ENCODE measurements around the gene TBC1D25.

TBC1D25 gene, protein sequence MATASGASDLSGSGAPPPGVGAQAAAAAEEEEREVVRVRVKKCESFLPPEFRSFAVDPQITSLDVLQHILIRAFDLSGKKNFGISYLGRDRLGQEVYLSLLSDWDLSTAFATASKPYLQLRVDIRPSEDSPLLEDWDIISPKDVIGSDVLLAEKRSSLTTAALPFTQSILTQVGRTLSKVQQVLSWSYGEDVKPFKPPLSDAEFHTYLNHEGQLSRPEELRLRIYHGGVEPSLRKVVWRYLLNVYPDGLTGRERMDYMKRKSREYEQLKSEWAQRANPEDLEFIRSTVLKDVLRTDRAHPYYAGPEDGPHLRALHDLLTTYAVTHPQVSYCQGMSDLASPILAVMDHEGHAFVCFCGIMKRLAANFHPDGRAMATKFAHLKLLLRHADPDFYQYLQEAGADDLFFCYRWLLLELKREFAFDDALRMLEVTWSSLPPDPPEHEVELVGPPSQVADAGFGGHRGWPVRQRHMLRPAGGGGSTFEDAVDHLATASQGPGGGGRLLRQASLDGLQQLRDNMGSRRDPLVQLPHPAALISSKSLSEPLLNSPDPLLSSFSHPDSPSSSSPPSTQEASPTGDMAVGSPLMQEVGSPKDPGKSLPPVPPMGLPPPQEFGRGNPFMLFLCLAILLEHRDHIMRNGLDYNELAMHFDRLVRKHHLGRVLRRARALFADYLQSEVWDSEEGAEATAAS

DNA sequence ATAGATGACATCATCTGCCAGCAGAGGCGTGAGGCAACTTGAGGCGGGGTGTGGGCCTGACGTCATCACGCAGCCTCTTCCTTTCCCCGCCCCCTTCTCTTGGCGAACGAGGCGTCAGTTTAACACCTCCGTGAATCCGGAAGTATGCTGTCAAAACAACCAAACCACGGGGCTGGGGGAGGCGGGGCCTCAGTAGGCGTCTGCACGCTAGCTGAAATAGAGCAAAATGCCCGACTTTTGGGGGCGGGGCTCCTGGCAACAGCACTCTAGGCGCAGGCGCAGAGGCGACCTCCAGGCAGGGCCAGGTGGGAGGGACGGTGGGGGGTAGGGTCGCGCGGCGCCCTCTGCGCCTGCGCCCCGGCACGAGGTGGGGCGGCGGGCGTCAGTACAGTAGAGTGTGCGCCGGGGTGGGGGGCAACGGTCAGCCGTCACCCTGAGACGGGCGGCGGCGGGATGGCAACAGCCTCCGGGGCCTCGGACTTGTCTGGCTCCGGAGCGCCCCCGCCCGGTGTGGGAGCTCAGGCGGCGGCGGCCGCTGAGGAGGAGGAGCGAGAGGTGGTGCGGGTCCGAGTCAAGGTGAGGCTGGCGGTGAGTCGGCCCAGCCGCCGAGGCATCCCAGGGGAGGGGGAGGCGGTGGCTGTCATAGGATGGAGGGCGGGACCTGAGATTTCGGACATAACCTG lies at the start of gene TBC1D25:
TSS of gene TBC1D25 (plus strand) at position 370 of the 683 bp plus-strand sequence. CDS start at position 454, 84 bp downstream.
- peak; percentile 89 for DNase-seq (ENCODE audit: low spot score)

DNA sequence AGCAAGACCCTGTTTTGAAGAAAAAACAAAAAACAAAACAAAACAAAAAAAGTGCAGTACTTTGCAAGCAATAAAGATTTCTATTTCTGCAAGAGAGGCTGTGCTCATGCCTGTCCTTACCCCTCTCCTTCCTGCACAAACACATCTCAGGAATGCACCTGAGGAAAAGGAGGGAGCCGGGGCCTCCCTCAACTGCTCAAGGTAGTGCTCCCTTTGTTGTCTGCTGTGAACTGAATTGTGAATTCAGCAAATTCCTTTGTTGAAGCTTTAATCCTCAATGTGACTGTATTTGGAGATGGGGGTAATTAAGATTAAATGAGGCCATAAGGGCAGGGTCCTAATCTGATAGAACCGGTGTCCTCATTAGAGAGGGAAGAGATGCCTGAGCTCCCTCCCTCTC lies 49.6 kb upstream of the TBC1D25 start:
- DNase-seq (ENCODE audit: low spot score) = no peak

DNA sequence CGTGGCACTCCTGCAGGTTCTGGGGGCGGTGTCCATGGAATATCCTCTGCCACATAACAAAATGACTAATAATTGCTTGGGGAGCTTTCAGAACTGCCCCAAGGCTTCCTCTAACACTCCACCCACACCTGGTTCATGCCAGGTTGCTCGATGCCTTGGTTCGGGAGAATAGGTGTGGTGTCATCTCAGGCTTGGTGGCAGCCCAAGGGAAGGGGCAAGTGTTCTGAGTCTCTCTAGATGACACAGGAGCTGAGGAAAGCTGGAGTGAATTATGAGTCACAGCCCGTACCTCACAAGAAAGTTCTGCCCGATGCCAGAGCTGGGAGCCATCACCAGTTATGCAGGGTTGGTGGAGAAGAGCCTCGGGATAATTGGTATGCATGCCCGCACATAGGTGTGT lies 48.9 kb upstream of the TBC1D25 start:
- DNase-seq (ENCODE audit: low spot score) = peak; percentile 20

DNA sequence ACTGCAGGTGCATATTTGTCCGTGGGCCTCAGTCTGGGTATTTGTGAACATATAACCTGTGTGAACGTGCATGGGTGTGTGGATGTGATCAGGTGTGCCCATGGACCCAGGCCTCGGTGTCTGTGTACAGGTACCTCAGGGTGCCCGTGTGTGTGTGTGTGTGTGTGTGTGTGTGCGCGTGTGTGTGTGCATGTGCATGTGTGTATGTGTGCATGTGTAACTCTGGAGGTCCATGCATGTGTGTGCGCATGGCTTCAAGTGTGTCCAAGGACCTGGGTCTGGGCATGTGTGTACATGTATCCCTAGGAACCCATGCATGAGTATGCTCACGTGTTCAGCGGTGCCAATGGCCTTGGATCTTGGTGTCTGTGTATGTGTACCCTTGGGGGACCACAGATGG lies 47.7 kb upstream of the TBC1D25 start:
- no peak for DNase-seq (ENCODE audit: low spot score)

DNA sequence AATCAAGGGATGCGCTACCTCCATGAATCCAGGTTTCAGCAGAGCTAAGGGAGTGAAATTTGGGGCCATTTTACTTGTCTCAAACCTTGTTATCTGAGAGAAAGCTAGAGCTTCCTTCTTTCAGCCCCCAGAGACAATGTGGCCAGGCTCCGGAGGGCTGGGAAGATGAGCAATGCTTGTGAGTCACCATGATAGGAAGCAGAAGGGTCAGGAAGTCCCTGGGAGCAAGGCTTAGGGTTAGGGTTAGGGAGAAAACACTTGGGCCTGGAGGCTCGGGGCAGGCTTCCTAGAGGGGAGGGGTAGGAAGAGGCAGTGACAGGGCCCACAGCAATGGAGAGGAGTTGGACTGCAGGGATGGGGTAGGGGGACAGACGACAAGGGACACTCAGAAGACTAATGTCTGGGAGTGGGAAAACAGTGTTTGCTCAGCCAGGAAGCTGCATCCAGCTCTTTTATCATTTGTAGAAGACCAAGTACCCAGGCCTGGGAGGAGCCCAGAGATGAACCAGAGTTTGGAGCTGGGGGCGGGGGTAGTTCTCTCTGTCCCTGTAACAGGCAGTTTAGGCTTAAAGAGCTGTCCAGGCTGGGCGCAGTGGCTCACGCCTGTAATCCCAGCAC lies 47.1 kb upstream of the TBC1D25 start:
- DNase-seq (ENCODE audit: low spot score) = peak; percentile 31

DNA sequence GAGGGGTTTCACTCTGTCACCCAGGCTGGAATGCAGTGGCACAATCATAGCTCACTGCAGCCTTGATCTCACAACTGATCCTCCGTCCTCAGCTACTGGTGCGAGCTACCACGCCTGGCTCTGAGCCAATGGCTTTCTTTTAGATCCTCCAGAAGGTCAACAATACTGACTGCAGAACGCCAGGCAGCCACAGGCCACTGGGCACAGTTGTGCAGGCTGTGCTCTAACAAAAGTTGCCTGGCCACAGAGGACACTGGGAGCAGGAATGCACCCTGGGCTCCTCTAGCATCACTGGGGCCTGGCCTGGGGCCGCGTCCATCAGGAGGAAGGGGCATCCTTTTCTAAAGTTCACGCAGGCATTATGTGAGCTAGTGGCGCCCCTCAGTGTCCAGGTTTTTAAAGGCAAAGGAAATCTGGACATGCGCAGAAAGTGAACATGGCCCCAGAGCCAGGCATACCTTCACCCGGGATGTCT lies 45.6 kb upstream of the TBC1D25 start:
- DNase-seq (ENCODE audit: low spot score) = peak; percentile 52

DNA sequence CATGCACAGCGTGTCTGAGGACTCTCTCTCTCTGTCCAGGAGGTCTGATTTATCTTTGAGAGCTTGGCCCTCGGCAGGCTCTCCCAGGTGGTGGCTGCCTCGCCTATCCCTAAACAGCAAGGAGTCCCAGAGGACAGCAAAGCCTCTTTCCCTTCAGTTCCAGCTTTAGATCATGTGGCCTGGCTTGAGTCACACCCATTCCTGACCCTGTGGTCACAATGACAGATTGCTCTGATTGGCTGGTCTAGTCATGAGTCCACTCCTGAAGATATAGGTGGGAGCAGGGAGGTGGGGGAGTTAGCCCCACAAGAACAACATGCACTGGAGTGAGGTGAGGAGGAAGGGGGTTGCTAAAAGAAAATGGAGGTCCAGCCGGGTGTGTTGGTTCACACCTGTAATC lies 42.9 kb upstream of the TBC1D25 start:
- no peak for DNase-seq (ENCODE audit: low spot score)

DNA sequence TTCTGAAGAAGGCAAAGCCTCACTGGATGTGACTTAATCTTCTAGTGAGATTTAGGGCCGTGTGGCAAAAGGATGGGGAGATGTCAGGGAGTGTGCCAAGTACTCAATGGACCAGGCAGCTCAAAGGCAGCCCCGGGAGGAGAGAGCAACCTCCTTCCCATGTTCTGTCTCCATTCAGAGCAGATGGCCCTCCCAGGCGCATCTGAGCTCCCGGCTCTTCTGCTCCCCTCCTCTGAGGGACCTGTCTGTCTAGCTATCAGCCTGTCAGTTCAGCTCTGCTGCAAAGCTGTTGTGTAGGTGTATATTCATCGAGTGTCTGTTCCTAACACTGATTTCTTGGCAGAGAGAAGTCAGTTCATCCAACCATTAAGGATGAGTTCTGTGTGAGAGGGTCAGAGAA lies 41.6 kb upstream of the TBC1D25 start:
- DNase-seq (ENCODE audit: low spot score) = no peak

DNA sequence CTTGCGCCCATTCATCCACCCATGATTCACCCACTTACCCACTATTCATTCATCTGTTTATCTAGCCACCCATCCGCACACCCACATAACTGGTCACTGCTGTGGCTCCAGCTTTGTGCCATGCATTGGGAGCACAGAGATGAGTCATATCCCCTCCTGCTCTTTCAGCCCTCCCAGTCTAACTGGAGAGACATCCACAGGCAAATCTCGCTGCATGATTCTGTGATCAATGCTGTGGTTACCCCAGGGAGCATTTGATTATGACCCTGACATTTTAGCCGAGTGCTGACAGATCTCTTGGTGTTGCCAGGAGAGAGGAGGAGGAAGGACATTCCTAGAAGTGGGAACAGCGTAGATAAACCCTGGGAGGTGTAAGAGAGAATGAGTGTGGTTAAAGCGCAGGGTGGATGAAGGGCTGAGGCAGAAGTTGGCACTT lies 41.1 kb upstream of the TBC1D25 start:
- peak; percentile 59 for DNase-seq (ENCODE audit: low spot score)

DNA sequence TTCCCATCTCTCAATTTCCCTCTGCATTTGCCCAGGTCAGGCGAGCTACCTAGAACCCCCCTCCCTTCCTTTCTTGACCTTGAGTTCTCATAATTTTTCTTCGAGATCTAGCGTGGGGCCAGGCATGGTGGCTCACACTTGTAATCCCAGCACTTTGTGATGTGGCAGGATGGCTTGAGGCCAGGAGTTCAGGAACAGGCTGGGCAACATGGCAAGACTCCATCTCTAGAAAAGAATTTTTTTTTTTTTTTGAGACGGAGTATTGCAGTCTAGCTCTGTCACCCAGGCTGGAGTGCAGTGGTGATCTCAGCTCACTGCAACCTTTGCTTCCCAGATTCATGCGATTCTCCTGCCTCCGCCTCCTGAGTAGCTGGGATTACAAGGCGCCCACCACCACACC lies 35.3 kb upstream of the TBC1D25 start:
- no peak for DNase-seq (ENCODE audit: low spot score)

DNA sequence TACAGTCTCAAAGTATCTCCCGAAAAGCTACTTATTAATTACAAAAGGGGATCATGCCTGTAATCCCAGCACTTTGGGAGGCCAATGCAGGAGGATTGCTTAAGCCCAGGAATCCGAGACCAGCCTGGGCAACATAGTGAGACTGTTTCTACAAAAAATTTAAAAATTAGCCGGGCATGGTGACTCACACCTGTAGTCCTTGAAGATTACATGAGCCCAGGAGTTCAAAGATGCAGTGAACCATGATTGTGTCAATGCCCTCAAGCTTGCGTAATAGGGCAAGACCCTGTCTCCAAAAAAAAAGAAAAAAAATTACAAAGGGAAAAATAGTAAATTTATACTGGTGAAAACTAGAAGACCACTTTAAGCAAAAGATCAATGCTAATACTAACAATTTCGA lies 34.0 kb upstream of the TBC1D25 start:
- no peak for DNase-seq (ENCODE audit: low spot score)

DNA sequence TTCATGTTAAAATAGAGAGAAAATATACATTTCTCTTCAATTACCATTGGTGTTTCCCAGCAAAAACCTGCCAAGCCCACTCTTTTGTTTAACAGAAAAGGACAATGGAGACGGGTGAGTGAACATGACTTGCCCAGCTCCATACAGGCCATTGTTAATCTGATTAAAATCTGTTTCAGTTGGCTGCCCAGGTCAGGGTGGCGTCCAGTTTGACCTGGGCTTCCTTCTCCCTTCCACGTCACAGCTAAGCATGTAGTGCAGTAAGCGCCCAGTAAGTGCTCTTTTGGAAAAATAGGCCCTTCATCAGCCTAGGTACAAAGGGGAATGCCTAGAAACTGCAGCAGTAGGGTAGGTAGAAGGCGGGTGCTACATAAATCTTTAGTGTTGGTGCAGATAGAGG lies 32.3 kb upstream of the TBC1D25 start:
- no peak for DNase-seq (ENCODE audit: low spot score)

DNA sequence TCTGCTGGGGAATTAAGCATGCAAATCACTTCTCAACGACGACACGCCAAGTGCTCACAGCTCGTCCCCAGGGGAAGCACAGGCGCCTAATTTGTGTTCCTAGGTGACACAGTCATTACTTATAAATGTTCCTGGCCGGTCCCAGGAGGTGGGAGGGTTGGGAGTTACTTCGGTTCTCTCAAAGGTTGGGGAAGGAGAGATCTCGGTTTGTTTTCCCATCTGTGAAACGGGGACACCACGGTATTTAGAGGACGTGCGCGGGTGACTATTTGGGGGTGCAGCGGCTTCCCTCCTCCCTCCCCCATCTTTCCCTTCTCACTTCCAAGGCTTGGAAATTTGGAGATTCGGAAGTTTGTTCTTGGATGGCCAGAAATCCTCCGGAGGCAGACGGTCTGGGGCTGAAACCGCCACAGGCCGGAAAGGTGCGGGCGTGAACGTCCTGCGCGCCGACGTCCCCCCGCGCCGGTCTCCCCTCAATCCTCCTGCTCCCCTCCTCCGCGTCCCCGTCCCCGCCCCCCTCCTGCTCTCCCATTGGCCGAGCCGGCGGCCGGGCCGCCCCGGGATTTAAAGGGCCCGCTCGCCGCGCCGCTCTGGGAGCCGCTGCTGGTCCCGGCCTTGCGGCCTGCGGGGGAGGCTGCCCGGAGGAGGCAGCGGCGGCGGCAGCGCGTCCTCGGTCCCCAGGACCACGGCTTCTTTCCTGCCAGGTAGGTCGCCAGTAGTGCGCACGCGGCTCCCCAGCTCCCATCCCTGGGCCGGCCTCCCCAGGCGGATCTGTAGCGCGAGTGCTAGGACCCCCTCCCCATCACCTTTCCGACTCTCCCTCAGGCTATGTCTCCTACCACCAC lies 30.9 kb upstream of the TBC1D25 start, which contains the start of gene PORCN:
TSS of gene PORCN (plus strand) at position 593 of the 845 bp plus-strand sequence. CDS start 829 bp downstream, outside the sequence.
- peak; percentile 88 for DNase-seq (ENCODE audit: low spot score)

DNA sequence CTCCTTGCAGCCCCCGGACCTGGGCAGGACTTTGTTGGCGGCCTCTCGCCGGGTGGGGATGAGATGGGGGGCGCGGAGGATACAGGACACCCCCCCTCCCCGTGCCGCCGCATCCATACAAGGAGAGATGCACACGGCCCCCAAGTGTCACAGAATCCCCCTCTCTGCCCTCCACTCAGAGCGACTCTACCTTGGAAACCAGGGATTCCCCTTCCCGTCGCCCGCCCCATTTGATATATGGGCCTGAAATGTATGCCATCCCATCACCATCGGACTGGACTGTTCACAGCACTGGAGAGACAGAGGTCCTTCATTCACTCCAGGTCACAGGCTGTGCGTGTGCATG lies 30.3 kb upstream of the TBC1D25 start:
- no peak for DNase-seq (ENCODE audit: low spot score)

DNA sequence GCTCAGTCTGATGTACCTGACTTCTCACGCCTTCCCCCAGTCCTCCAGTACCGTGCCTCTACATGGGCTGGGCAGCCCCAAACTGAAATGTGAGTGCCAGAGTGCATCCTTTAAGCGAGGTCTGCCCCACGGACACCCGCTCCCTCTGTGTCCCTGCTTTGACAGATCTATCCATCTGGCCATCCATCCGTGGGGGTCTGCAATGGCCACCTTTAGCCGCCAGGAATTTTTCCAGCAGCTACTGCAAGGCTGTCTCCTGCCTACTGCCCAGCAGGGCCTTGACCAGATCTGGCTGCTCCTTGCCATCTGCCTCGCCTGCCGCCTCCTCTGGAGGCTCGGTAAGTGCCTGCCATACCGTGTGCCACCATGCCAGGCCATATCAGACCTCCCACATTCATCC lies 29.9 kb upstream of the TBC1D25 start:
- no peak for DNase-seq (ENCODE audit: low spot score)

DNA sequence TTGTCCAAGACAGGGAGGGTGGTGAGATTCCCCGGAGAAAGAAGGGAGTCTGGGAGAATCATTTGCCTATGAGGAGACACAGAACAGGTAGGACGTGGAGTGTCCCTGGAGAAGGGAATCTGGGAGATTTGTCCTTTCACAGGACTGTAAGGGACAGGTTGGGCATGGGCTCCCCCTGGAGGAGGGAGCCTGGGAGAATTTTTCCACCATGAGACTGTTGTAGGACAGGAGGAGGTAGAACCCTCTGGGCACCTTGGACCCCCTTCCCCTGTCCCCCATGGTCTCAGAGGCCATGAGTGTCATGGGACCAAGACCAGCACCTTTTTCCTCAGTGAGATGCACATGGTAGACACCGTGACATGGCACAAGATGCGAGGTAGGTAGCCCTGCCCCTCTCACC lies 28.0 kb upstream of the TBC1D25 start:
- peak; percentile 25 for DNase-seq (ENCODE audit: low spot score)

DNA sequence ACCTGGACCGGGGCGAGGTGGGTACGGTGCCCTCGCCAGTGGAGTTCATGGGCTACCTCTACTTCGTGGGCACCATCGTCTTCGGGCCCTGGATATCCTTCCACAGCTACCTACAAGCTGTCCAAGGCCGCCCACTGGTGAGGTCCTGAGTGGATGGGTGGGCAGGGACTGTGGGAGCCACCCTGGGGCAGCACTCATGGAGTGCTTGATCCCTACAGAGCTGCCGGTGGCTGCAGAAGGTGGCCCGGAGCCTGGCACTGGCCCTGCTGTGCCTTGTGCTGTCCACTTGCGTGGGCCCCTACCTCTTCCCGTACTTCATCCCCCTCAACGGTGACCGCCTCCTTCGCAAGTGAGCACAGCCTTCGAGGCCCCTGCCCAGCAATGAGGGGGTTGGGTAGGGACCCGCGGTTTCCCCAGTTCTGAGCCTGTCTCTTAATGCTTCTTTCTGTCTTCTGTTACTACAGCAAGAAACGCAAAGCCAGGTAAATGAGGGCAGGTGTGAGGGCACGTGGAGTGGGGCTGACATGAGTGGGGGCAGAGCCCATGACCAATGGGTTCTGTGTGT lies 27.1 kb upstream of the TBC1D25 start:
- no peak for DNase-seq (ENCODE audit: low spot score)

DNA sequence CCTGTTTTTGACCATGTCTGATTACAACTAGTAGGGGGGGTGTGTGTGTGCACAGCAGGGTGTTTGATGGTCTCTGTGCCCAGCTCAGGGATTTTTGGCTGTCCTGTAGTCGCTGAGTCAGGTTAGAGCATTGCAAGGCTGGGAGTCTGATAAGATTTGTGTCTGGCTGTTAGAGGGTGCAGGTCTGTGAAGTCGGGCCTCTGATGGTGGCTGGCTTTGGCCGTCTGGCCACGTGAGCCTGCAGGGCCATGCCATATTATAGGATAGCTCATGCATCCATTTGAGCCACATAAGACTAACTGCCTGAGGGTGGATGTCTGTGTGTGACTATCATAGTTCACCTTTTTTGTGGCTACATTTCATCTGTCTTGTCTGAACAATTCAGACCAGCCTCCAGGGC lies 25.8 kb upstream of the TBC1D25 start:
- no peak for DNase-seq (ENCODE audit: low spot score)

DNA sequence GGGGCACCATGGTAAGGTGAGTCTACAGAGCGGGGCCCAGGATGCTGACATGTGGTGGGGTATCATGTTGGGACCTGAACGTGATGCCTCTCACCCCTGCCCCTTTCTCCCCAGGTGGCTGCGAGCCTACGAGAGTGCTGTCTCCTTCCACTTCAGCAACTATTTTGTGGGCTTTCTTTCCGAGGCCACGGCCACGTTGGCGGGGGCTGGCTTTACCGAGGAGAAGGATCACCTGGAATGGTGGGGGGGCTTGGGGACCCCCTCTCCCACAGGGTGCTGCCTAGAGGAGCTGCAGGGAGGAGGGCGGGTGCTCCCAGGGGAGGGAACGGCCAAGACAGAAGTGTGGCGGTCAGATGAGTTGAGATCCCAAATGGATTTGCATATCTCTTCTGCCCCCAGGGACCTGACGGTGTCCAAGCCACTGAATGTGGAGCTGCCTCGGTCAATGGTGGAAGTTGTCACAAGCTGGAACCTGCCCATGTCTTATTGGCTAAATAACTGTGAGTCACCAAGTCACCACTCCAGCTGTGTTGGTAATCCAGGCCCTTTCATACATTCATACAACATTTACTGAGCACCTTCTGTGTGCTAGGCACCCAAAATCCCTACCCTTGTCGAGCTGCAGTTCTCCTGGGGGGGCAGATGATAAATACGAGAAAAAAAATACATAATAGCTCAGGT lies 25.2 kb upstream of the TBC1D25 start:
- DNase-seq (ENCODE audit: low spot score) = no peak

DNA sequence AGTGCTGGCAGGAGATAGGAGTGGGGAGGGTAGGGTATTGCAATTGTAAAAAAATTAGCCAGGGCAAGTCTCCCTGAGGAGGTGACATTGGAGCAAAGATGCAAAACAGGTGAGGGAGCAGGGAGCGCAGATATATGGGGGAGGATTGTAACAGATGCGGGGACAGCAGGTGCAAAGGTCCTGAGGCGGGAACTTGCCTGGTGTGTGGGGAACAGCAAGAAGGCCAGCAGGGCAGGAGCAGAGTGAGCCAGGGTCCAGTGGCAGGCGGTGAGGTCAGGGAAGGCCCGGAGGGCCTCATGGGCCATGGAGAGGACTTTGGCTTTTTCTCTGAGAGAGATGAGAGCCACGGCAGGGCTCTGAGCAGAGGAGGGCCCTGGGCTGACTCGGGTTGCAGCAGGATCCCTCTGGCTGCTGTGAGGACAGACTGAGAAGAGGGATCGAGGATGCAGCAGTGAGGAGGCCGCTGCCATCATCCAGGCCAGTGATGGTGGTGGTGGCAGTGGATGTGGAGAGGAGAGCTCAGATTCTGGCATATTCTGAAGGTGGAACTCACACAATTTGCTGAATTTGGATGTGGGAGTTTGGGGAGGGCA lies 24.6 kb upstream of the TBC1D25 start:
- no peak for DNase-seq (ENCODE audit: low spot score)
